ENCODE data around the gene ST6GAL2.

ST6GAL2 gene

GRCh38 chr2:106833256-106833655, 52.7 kb downstream of the ST6GAL2 start:
- no peak overlapping the region for H3K4me3 ChIP-seq
- H3K27ac ChIP-seq: no peak overlapping the region

- Histone ChIP-seq H3K4me3 (no peak overlapping the region), H3K27ac (no peak overlapping the region)
These were observed 54.0 kb downstream of the ST6GAL2 start for GRCh38 chr2:106831816-106832569.

GRCh38 chr2:106831241-106831640, 54.7 kb downstream of the ST6GAL2 start:
- Histone ChIP-seq H3K27ac (no peak overlapping the region), H3K4me3 (no peak overlapping the region)

- no peak overlapping the region for H3K27ac ChIP-seq
- H3K4me3 ChIP-seq: no peak overlapping the region
These were observed 55.8 kb downstream of the ST6GAL2 start for GRCh38 chr2:106830191-106830590.

GRCh38 chr2:106828119-106828518, 57.8 kb downstream of the ST6GAL2 start:
- H3K27ac ChIP-seq: no peak overlapping the region
- H3K4me3 ChIP-seq: no peak overlapping the region

- Histone ChIP-seq H3K27ac (no peak overlapping the region), H3K4me3 (no peak overlapping the region)
These were observed 58.8 kb downstream of the ST6GAL2 start for GRCh38 chr2:106827158-106827557.

- no peak overlapping the region for H3K4me3 ChIP-seq
- no peak overlapping the region for H3K27ac ChIP-seq
These were observed 60.8 kb downstream of the ST6GAL2 start for GRCh38 chr2:106825161-106825560.

GRCh38 chr2:106816974-106817373, 69.0 kb downstream of the ST6GAL2 start:
- Histone ChIP-seq H3K27ac (no peak overlapping the region), H3K4me3 (no peak overlapping the region)

GRCh38 chr2:106812841-106813240, 73.1 kb downstream of the ST6GAL2 start:
- H3K4me3 ChIP-seq: no peak overlapping the region
- H3K27ac ChIP-seq: no peak overlapping the region

- Histone ChIP-seq H3K4me3 (no peak overlapping the region), H3K27ac (no peak overlapping the region)
These were observed 73.6 kb downstream of the ST6GAL2 start for GRCh38 chr2:106812383-106812782.

GRCh38 chr2:106805716-106806115, 80.3 kb downstream of the ST6GAL2 start:
- H3K27ac ChIP-seq: no peak overlapping the region
- H3K4me3 ChIP-seq: no peak overlapping the region

GRCh38 chr2:106804161-106804560, 81.8 kb downstream of the ST6GAL2 start:
- Histone ChIP-seq H3K27ac (no peak overlapping the region), H3K4me3 (no peak overlapping the region)

GRCh38 chr2:106800976-106801655, 84.9 kb downstream of the ST6GAL2 start:
- Histone ChIP-seq H3K27ac (no peak overlapping the region), H3K4me3 (no peak overlapping the region)

- Histone ChIP-seq H3K4me3 (no peak overlapping the region), H3K27ac (no peak overlapping the region)
These were observed 85.8 kb downstream of the ST6GAL2 start for GRCh38 chr2:106800180-106800579.

GRCh38 chr2:106798826-106799552, 87.0 kb downstream of the ST6GAL2 start:
- Histone ChIP-seq H3K4me3 (no peak overlapping the region), H3K27ac (no peak overlapping the region)

GRCh38 chr2:106797494-106797893, 88.5 kb downstream of the ST6GAL2 start:
- no peak overlapping the region for H3K27ac ChIP-seq
- H3K4me3 ChIP-seq: no peak overlapping the region

- Histone ChIP-seq H3K4me3 (no peak overlapping the region), H3K27ac (no peak overlapping the region)
These were observed 93.3 kb downstream of the ST6GAL2 start for GRCh38 chr2:106792671-106793070.

- H3K4me3 ChIP-seq: no peak overlapping the region
- no peak overlapping the region for H3K27ac ChIP-seq
These were observed 96.8 kb downstream of the ST6GAL2 start for GRCh38 chr2:106789185-106789584.

GRCh38 chr2:106782681-106783080, 103.3 kb downstream of the ST6GAL2 start:
- Histone ChIP-seq H3K27ac (no peak overlapping the region), H3K4me3 (no peak overlapping the region)

- Histone ChIP-seq H3K4me3 (no peak overlapping the region), H3K27ac (no peak overlapping the region)
These were observed 104.8 kb downstream of the ST6GAL2 start for GRCh38 chr2:106781196-106781595.

- Histone ChIP-seq H3K27ac (no peak overlapping the region), H3K4me3 (no peak overlapping the region)
These were observed 114.2 kb downstream of the ST6GAL2 start for GRCh38 chr2:106771811-106772210.
